OCI-LY1 (cell line): ENCODE data around the gene TPRX1.
A peak's percentile ranks its signal among the peaks of the same experiment; 100 is the strongest.
"Not testable (repeated sequence)": the region's sequence is repeated elsewhere in the genome, so short reads cannot be mapped to it uniquely, and the experiment has no call there.

Experiments
- H2AFZ ChIP-seq: fragments of 200-600 bp; sonication (generic), shearing (Covaris generic); 2 replicates; pipeline ENCODE4 v1.6.0; 2014; ENCODE audit warnings: antibody characterized with exemption, mild to moderate bottlenecking, low read length
- H3F3A ChIP-seq: fragments of 200-600 bp; sonication (generic), shearing (Covaris generic); 2 replicates; pipeline ENCODE4 v1.6.0; 2014; ENCODE audit warnings: mild to moderate bottlenecking, antibody characterized with exemption, low read length, moderate library complexity; ENCODE audit not compliant: insufficient read depth
- H3K27ac ChIP-seq: fragments of 200-600 bp; sonication (generic); 2 replicates; pipeline ENCODE4 v1.5.1; 2014; ENCODE audit warnings: low read length, mixed run types, mild to moderate bottlenecking, low read depth; ENCODE audit not compliant: poor library complexity, severe bottlenecking
- H3K27me3 ChIP-seq: fragments of 200-600 bp; sonication (generic); 2 replicates; pipeline ENCODE4 v1.6.0; 2014; ENCODE audit warnings: antibody characterized with exemption, mild to moderate bottlenecking, low read length, moderate library complexity; ENCODE audit not compliant: insufficient read depth
- H3K36me3 ChIP-seq: fragments of 200-600 bp; sonication (generic); 2 replicates; pipeline ENCODE4 v1.6.1; 2014; ENCODE audit warnings: mild to moderate bottlenecking, antibody characterized with exemption, low read length, moderate library complexity, mixed read lengths; ENCODE audit not compliant: insufficient read depth
- H3K4me1 ChIP-seq: fragments of 200-600 bp; sonication (generic); 2 replicates; pipeline ENCODE4 v1.5.1; 2014; ENCODE audit warnings: mild to moderate bottlenecking, low read length, moderate library complexity; ENCODE audit not compliant: insufficient read depth, severe bottlenecking
- H3K4me2 ChIP-seq: fragments of 200-600 bp; sonication (generic), shearing (Covaris generic); 2 replicates; pipeline ENCODE4 v1.6.1; 2014; ENCODE audit warnings: low read length
- H3K4me3 ChIP-seq: fragments of 200-600 bp; sonication (generic); 2 replicates; pipeline ENCODE4 v1.5.1; 2014; ENCODE audit warnings: low read length, low read depth, mild to moderate bottlenecking, mixed read lengths; ENCODE audit not compliant: poor library complexity, severe bottlenecking
- H3K79me2 ChIP-seq: fragments of 200-600 bp; shearing (Covaris generic); 2 replicates; pipeline ENCODE4 v1.6.1; 2016; ENCODE audit warnings: mixed run types, low read length, mixed read lengths; ENCODE audit not compliant: insufficient read depth
- H3K9ac ChIP-seq: fragments of 200-600 bp; sonication (generic), shearing (Covaris generic); 2 replicates; pipeline ENCODE4 v1.6.1; 2014; ENCODE audit warnings: mild to moderate bottlenecking, low read length, mixed read lengths
- H3K9me2 ChIP-seq: fragments of 200-600 bp; sonication (generic), shearing (Covaris generic); 2 replicates; pipeline ENCODE4 v1.6.1; 2014; ENCODE audit warnings: low read depth, mild to moderate bottlenecking, low read length, mixed read lengths
- H3K9me3 ChIP-seq: fragments of 200-600 bp; shearing (Covaris generic); 2 replicates; pipeline ENCODE4 v1.6.1; 2014; ENCODE audit warnings: low read length, mixed read lengths
- H4K20me1 ChIP-seq: fragments of 200-600 bp; sonication (generic), shearing (Covaris generic); 2 replicates; pipeline ENCODE4 v1.6.0; 2016; ENCODE audit warnings: mild to moderate bottlenecking, low read length; ENCODE audit not compliant: insufficient read depth
- EZH2 ChIP-seq: fragments of 200-600 bp; sonication (generic), shearing (Covaris generic); IDR thresholded peaks from 2 replicates; pipeline ENCODE4 v1.8.0; 2017; ENCODE audit warnings: borderline replicate concordance, mixed run types, mild to moderate bottlenecking, antibody characterized with exemption, low read length, moderate library complexity, mixed read lengths
- TF ChIP-seq, protein P1 (sequence below): fragments of 200-600 bp; sonication (generic), shearing (Covaris generic); IDR thresholded peaks from 2 replicates; pipeline ENCODE4 v1.5.1; 2017; ENCODE audit warnings: mild to moderate bottlenecking, antibody characterized with exemption, low read length, moderate library complexity, mixed read lengths

TPRX1 gene, protein sequence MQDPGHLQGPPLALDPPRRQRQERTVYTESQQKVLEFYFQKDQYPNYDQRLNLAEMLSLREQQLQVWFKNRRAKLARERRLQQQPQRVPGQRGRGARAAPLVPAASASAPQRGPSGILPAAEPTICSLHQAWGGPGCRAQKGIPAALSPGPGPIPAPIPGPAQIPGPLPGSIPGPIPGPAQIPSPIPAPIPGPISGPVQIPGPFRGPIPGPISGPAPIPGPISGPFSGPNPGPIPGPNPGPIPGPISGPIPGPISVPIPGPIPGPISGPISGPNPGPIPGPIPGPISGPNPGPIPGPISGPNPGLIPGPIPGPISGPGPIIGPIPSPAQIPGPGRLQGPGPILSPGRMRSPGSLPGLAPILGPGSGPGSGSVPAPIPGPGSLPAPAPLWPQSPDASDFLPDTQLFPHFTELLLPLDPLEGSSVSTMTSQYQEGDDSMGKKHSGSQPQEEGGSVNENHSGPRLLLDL

DNA sequence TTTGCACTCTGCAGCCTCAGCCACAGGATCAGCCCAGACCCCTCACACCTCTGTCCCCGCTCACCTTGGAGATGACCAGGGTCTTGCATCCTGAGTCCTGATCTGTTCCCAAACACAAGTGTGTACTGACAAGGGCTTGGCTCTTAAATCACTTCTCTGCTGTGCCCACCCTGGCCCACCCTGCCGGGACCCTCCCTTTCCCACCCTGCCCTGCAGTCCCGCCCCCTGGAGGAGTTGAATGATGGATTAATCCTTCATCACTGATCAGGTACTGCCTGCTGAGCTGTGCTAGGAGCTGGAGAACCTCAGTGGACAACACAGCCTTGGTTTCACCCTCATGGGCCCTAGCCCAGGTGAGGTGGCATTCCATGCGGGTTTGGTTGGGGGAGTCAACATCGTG is at the start of gene TPRX1:
TSS of gene TPRX1 (minus strand) at position 101 of the 400 bp plus-strand sequence. CDS start at position 89, 12 bp downstream.
- H3K9me3 ChIP-seq, H3K27ac ChIP-seq, H4K20me1 ChIP-seq, H3K9ac ChIP-seq, H3K9me2 ChIP-seq, H2AFZ ChIP-seq, H3K36me3 ChIP-seq, H3K4me1 ChIP-seq, H3K27me3 ChIP-seq, H3K79me2 ChIP-seq, H3K4me3 ChIP-seq, H3F3A ChIP-seq, H3K4me2 ChIP-seq: not testable (repeated sequence)

DNA sequence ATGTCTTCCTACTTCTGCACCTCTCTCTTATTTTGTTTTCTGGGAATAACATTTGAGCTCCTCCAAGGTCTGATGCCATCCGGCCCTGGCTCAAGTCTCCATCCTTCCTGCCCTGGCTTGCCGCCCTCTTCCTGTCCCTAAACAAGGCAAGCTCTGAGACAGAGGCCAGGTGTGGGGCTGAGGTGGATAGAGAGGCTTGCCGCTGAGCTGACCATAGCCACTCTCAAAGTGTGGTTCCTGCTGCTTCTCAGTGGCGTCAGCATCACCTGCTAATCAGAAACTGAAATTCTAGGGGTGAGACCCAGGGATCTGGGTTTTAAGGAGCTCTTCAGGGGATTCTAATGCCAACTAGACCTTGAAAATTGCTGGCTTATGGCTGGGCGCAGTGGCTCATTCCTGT is 48.7 kb upstream of the TPRX1 start:
- H3K27ac ChIP-seq = no peak overlapping the region

DNA sequence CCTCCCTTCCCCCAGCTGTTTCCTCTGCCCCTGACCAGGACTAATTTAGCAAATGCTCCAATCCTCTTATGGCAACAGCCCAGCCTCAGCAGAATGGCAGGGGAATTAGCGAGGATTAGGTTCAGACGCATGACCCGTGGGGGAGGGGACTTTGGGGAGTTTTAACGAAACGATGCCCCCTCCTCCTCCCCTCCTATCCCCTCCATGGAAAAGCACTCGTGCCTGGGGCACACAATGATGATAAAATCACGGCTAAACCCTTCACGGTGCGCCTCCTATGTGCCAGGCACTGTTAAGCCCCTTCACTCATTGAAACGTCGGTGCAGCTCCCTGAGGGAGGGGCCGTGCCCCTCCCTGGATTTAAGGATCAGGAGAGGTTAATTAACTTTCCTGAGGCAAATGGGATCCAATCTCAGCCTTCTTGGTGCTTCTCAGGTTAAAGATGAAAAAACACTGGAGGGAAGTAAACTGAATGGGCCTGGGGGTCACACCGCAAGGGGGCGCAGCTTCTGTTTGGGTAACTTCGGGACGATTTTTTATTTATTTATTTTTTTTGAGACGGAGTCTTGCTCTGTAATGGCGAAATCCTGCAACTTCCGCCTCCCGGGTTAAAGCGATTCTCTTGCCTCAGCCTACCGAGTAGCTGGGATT is 44.6 kb upstream of the TPRX1 start:
- no peaks in the 10 kb centered on the region for H3K27me3 ChIP-seq
- H3K9me2 ChIP-seq = no peaks in the 10 kb centered on the region
- no peak overlapping the region for H3K4me3 ChIP-seq
- H3K4me2 ChIP-seq = no peak overlapping the region
- no peak overlapping the region for H2AFZ ChIP-seq
- H3K27ac ChIP-seq = no peak overlapping the region
- no peak overlapping the region for H3K9ac ChIP-seq
- H3F3A ChIP-seq = no peaks in the 10 kb centered on the region
- H3K9me3 ChIP-seq = no peaks in the 10 kb centered on the region
- no peaks in the 10 kb centered on the region for H3K4me1 ChIP-seq
- H4K20me1 ChIP-seq = no peaks in the 10 kb centered on the region
- H3K79me2 ChIP-seq = no peaks in the 10 kb centered on the region
- no peak for TF ChIP-seq EZH2
- TF ChIP-seq, protein P1, sequence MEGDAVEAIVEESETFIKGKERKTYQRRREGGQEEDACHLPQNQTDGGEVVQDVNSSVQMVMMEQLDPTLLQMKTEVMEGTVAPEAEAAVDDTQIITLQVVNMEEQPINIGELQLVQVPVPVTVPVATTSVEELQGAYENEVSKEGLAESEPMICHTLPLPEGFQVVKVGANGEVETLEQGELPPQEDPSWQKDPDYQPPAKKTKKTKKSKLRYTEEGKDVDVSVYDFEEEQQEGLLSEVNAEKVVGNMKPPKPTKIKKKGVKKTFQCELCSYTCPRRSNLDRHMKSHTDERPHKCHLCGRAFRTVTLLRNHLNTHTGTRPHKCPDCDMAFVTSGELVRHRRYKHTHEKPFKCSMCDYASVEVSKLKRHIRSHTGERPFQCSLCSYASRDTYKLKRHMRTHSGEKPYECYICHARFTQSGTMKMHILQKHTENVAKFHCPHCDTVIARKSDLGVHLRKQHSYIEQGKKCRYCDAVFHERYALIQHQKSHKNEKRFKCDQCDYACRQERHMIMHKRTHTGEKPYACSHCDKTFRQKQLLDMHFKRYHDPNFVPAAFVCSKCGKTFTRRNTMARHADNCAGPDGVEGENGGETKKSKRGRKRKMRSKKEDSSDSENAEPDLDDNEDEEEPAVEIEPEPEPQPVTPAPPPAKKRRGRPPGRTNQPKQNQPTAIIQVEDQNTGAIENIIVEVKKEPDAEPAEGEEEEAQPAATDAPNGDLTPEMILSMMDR = peak; percentile 26; the same call in 1 of the 2 replicates
- H3K36me3 ChIP-seq = no peaks in the 10 kb centered on the region

More for the DNA sequence above, 48.7 kb upstream of the TPRX1 start:
- Histone ChIP-seq H3K4me2 (no peak overlapping the region), H3K4me3 (no peak overlapping the region), H3K9me3 (no peaks in the 10 kb centered on the region), H3K4me1 (no peaks in the 10 kb centered on the region), H3K27me3 (no peaks in the 10 kb centered on the region), H2AFZ (no peak overlapping the region), H3K9ac (no peak overlapping the region), H3K79me2 (no peaks in the 10 kb centered on the region), H4K20me1 (no peaks in the 10 kb centered on the region), H3K36me3 (no peaks in the 10 kb centered on the region), H3F3A (no peaks in the 10 kb centered on the region), H3K9me2 (no peaks in the 10 kb centered on the region)
- TF ChIP-seq, protein P1 = no peak
- no peak for TF ChIP-seq EZH2
